ENCODE measurements around the gene ACADL. TPM values are rescaled to one million over a fixed set of nuclear protein-coding genes. Genes with fewer than 3 reads are reported as not detected.

The ACADL gene
- polyA plus RNA-seq, 3 donors from 2014 or later, result not detected

- H3K9me3 Mint-ChIP-seq, result no peaks in the 10 kb centered on the region
- H3K36me3 Mint-ChIP-seq, result no peaks in the 10 kb centered on the region
- H3K27me3 Mint-ChIP-seq (ENCODE audit: low read depth in 3 of 3), result peaks cover 8 to 22% (median 11%) of the 10 kb centered on the region in 3 donors
- H3K4me1 Mint-ChIP-seq, result no peaks in the 10 kb centered on the region
- H3K27ac Mint-ChIP-seq, result no peak overlapping the region
- DNase-seq, result no peak
- no peak overlapping the region for H3K4me3 Mint-ChIP-seq
Measured at GRCh38 chr2:210228586-210228985, 3.3 kb upstream of the ACADL start.

DNA sequence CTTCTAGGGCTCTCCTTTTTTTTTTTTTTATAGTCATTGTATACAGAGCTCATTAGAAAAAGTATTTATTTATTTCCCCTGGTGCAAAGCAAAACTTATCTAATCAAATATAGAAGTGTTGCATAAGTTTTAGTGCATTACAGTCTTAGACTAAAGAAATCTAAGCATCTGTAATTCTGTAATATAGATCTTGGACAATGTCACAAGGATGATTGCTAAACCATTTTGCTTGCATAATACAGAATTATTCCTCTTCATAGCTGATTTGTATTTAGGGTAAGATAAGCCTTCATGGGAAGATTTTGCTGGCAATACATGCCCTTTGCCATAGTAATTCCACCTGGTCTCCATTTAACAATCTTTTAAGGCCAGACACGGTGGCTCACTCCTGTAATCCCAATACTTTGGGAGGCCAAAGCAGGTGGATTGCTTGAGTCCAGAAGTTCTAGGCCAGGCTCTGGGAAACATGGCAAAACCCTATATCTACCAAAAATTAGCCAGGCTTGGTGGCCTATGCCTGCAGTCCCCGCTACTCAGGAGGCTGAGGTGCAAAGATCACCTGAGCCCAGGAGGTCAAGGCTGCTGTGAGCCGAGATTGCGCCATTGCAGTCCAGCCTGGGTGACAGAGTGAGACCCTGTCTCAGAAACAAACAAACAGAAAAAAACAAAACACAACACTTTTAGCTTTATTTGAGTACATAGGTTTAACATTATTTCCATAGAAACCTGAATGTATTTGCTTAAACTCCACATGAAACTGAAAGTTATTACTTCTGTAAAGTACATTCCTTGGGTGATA lies 2.2 kb upstream of the ACADL start:
- peaks cover 0 to under 1% (median 0%) of the 10 kb centered on the region in 6 donors for H3K9me3 Mint-ChIP-seq
- H3K4me1 Mint-ChIP-seq, result no peaks in the 10 kb centered on the region
- DNase-seq, result no peak
- peaks cover 11 to 26% (median 17%) of the 10 kb centered on the region in 3 donors for H3K27me3 Mint-ChIP-seq (ENCODE audit: low read depth in 3 of 3)
- no peak overlapping the region for H3K4me3 Mint-ChIP-seq
- no peaks in the 10 kb centered on the region for H3K36me3 Mint-ChIP-seq
- H3K27ac Mint-ChIP-seq, result no peak overlapping the region

DNA sequence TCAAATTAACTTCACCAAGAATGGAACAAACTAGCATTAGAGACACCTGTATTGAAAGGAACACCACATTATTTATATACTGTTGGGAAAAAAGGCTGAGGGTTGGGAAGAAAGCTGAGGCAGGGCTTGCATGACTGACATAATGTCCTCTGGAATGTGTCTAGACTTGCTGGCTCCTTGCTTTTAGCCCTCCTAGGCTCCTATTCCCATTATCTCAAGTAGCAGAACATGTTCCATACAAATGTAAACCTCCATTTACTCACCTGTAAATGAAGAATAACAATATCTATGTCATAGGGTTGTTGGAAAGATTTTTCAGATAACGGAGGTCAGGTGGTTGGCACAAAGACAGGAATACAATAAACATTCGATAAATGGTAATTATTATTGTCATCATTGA lies 976 bp upstream of the ACADL start:
- Mint-ChIP-seq H3K4me3 (no peak overlapping the region), H3K9me3 (peaks cover 0 to 3% (median 0%) of the 10 kb centered on the region in 6 donors), H3K27me3 (ENCODE audit: low read depth in 3 of 3) (peaks cover 11 to 29% (median 20%) of the 10 kb centered on the region in 3 donors), H3K36me3 (no peaks in the 10 kb centered on the region), H3K4me1 (no peaks in the 10 kb centered on the region), H3K27ac (no peak overlapping the region)
- DNase-seq, result no peak

DNA sequence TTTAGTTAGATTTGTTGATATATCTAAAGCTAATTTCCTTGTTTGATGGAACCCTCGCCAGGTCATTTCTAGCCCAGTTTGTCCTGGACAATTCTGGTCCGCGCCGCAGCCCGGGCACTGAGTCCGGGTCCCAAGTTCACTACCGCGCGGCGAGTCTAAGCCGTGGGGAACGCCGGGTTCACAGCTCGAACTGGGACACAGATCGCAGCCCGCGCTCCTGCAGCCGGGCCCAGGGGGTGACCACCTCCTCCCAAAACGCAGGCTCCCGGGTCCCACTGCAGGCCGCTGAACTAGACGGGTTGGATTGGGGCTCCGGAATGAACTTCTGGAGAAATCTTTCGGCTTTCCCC lies 681 bp downstream of the ACADL start:
- H3K27me3 Mint-ChIP-seq (ENCODE audit: low read depth in 3 of 3), result peaks cover 15 to 29% (median 20%) of the 10 kb centered on the region in 3 donors
- no peaks in the 10 kb centered on the region for H3K36me3 Mint-ChIP-seq

DNA sequence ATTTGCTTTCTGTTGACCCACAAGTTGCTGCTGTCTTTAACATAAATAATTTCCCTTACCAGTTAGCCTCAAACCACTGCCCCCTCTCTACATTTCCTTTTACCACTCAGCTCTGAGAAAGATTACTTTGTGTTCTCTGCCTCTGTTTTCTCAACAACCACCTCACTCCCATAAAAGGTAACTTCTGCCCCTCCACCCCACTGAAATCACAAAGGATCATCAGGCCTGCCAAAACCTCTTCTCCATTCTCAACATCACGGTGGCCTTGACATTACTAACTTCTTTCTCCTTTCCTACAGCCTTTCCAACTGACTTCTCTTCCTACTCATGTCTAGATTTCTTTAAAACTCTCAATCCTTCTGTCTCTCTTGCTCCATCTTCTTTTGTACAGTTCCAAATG lies 10.1 kb downstream of the ACADL start:
- Mint-ChIP-seq H3K27me3 (ENCODE audit: low read depth in 3 of 3) (no peaks in the 10 kb centered on the region), H3K27ac (no peak overlapping the region), H3K9me3 (no peaks in the 10 kb centered on the region), H3K4me1 (no peaks in the 10 kb centered on the region), H3K36me3 (no peaks in the 10 kb centered on the region), H3K4me3 (no peak overlapping the region)
- DNase-seq, result no peak

More for the DNA sequence above, 681 bp downstream of the ACADL start:
- H3K4me3 Mint-ChIP-seq, result no peak overlapping the region
- no peak overlapping the region for H3K27ac Mint-ChIP-seq
- H3K4me1 Mint-ChIP-seq, result no peaks in the 10 kb centered on the region
- peaks cover 0 to 3% (median 0%) of the 10 kb centered on the region in 6 donors for H3K9me3 Mint-ChIP-seq
- DNase-seq, result no peak

- Mint-ChIP-seq H3K4me1 (no peaks in the 10 kb centered on the region), H3K27ac (no peak overlapping the region), H3K9me3 (no peaks in the 10 kb centered on the region), H3K36me3 (no peaks in the 10 kb centered on the region), H3K4me3 (no peak overlapping the region), H3K27me3 (ENCODE audit: low read depth in 3 of 3) (peaks cover 2 to 3% (median 2%) of the 10 kb centered on the region in 3 donors)
- no peak for DNase-seq
Measured at GRCh38 chr2:210210185-210210584, 15.1 kb downstream of the ACADL start.

DNA sequence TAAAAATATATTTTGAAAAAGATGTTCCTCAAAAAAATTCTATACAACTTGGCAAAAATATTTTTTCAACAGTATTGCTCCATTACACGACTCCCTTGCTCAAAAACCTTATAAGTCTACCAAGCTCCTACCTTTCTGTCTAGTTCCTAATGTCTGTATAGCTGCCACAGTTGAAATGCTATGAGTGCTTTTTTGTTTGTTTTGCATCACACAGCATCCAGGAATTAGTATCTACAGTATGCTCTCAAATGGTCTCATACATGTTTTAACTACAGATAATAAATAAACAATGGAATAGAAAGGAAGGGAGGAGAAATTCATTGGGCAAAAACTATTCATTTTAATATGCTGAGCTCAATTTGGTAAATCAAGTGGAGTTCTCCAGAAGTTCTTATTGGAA lies 17.3 kb downstream of the ACADL start:
- Mint-ChIP-seq H3K4me3 (no peak overlapping the region), H3K27me3 (ENCODE audit: low read depth in 3 of 3) (peaks cover 2 to 7% (median 4%) of the 10 kb centered on the region in 3 donors), H3K9me3 (no peaks in the 10 kb centered on the region), H3K36me3 (no peaks in the 10 kb centered on the region), H3K4me1 (no peaks in the 10 kb centered on the region), H3K27ac (no peak overlapping the region)
- no peak for DNase-seq

DNA sequence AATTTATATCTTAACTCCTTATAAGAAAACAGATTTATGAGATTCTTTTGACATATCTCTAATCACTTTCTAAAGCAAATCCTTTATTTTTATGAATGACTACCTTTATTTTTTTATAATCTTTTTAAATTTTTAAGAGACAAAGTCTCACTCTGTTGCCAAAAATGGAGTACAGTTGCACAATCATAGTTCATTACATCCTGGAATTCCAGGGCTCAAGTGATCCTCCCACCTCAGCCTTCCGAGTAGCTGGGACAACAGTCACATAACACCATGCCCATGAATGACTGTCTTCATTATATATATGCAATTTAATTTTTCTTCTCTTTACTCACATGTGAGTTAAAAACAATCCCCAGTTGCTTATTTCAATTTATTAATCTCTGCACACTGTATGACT lies 21.7 kb downstream of the ACADL start:
- Mint-ChIP-seq H3K9me3 (no peaks in the 10 kb centered on the region), H3K4me3 (no peak overlapping the region), H3K27ac (no peak overlapping the region), H3K27me3 (ENCODE audit: low read depth in 3 of 3) (peaks cover 2 to 8% (median 6%) of the 10 kb centered on the region in 3 donors), H3K36me3 (no peaks in the 10 kb centered on the region), H3K4me1 (no peaks in the 10 kb centered on the region)
- no peak for DNase-seq

- Mint-ChIP-seq H3K9me3 (no peaks in the 10 kb centered on the region), H3K27me3 (ENCODE audit: low read depth in 3 of 3) (peaks cover 2 to 8% (median 8%) of the 10 kb centered on the region in 3 donors), H3K4me3 (no peak overlapping the region), H3K36me3 (no peaks in the 10 kb centered on the region), H3K4me1 (no peaks in the 10 kb centered on the region), H3K27ac (no peak overlapping the region)
- DNase-seq, result no peak
Measured at GRCh38 chr2:210203147-210203546, 22.1 kb downstream of the ACADL start.

DNA sequence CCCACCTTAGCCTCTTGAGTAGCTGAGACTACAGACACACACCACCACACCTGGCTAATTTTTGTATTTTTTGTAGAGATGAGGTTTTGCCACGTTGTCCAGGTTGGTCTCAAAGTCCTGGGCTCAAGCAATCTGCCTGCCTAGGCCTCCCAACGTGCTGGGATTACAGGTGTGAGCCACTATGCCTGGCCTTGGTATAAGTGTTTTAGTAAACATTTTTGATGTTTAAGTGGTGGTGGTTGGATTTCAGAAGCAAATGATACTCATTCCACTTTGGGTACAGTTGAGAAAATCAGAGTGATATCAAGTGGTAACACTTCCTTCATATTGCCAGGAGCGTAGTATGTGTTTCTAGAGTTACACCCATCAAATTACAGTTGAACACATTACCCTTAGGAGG lies 25.4 kb downstream of the ACADL start:
- Mint-ChIP-seq H3K9me3 (no peaks in the 10 kb centered on the region), H3K27ac (no peak overlapping the region), H3K36me3 (no peaks in the 10 kb centered on the region), H3K4me1 (peaks cover 0 to 2% of the 10 kb centered on the region in 2 donors), H3K4me3 (no peak overlapping the region), H3K27me3 (ENCODE audit: low read depth in 3 of 3) (peaks cover 0 to 15% (median 6%) of the 10 kb centered on the region in 3 donors)
- DNase-seq, result no peak

DNA sequence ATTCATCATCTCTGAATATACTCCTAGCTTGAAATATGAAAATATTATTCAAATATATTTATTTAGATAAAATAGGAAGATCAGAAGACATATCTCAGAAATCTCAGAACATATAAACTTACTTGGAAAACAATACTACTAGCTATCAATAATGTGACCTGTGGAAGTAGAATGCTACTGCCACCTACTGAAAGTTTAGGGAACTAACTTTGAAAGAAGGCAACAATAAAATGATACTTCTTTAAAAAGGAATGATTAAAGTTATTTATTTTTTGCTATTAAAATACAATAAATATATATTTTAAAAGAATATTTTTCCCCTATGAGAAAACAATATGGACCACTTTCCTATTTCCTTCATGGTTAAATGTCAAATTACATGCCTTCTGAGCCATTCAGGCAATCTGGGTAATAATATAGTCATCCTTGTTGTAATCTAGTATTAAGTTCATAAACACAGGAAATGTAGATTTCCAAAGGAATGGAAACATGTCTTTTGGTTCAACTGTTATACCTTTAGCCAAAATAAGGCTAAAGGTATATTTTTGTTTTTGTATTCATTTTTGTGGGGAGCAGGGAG lies 26.0 kb downstream of the ACADL start:
- H3K4me3 Mint-ChIP-seq, result no peak overlapping the region
- peaks cover 0 to 2% of the 10 kb centered on the region in 2 donors for H3K4me1 Mint-ChIP-seq
- peak; percentile 11 to 41 (median 26) for DNase-seq
- no peaks in the 10 kb centered on the region for H3K9me3 Mint-ChIP-seq
- H3K27ac Mint-ChIP-seq, result no peak overlapping the region
- H3K36me3 Mint-ChIP-seq, result no peaks in the 10 kb centered on the region
- peaks cover 0 to 15% (median 6%) of the 10 kb centered on the region in 3 donors for H3K27me3 Mint-ChIP-seq (ENCODE audit: low read depth in 3 of 3)

GRCh38 chr2:210198326-210198725 lies 26.9 kb downstream of the ACADL start:
- Mint-ChIP-seq H3K4me3 (no peak overlapping the region), H3K27ac (peak overlapping the region in 1 of 6 donors; percentile 14), H3K4me1 (peaks cover 0 to 2% of the 10 kb centered on the region in 2 donors), H3K27me3 (ENCODE audit: low read depth in 3 of 3) (peaks cover 0 to 11% (median 6%) of the 10 kb centered on the region in 3 donors), H3K9me3 (no peaks in the 10 kb centered on the region), H3K36me3 (no peaks in the 10 kb centered on the region)
- no peak for DNase-seq

- no peaks in the 10 kb centered on the region for H3K9me3 Mint-ChIP-seq
- no peaks in the 10 kb centered on the region for H3K36me3 Mint-ChIP-seq
- no peak overlapping the region for H3K4me3 Mint-ChIP-seq
- peaks cover 0 to 2% of the 10 kb centered on the region in 2 donors for H3K4me1 Mint-ChIP-seq
- H3K27ac Mint-ChIP-seq, result no peak overlapping the region
- no peak for DNase-seq
- H3K27me3 Mint-ChIP-seq (ENCODE audit: low read depth in 3 of 3), result peaks cover 0 to 11% (median 3%) of the 10 kb centered on the region in 3 donors
Measured at GRCh38 chr2:210197720-210198119, 27.5 kb downstream of the ACADL start.

DNA sequence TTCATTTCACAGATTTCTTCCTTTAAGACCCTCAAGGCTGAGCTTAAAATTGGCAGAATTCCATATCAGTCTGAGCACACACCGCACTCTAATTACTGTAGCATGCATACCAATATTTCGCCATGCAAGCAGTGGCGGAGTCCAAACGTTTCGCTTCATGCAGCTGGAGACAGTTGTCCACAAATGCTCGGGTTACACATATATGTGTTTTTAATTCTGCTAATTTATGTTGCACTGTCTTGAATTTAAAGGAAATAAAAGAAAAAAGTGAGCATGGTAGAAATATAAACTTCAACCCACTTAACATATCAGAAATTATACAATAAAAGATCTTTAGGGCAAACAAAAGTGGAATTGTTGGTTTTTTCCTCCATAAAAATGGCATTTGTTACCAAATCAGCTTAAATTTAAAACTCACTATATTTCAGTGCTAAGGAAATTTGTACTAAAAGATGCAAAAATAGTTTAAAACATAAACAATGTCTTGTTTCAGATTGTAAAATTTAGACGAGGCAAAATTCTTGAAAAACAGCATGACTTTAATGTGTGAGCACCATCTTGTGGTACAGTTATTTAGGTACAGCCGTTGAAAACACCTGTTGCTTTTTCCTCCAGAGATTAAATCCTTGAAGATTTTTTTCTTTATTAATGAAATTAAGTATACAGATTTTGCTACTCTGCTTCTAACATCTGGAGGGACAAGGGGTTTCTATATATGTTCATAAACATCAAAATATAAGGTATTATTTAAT lies 30.0 kb downstream of the ACADL start:
- Mint-ChIP-seq H3K27ac (no peak overlapping the region), H3K9me3 (no peaks in the 10 kb centered on the region)
- DNase-seq, result peak; percentile 28 to 47 (median 44)

More for the DNA sequence above, 30.0 kb downstream of the ACADL start:
- Mint-ChIP-seq H3K27me3 (ENCODE audit: low read depth in 3 of 3) (peaks cover 0 to 14% (median 0%) of the 10 kb centered on the region in 3 donors), H3K4me1 (peaks cover 0 to 2% of the 10 kb centered on the region in 2 donors), H3K4me3 (no peak overlapping the region), H3K36me3 (no peaks in the 10 kb centered on the region)

All from immature natural killer cell (primary cell).